ENCODE measurements around the gene DOCK10. TPM values are rescaled to one million over a fixed set of nuclear protein-coding genes. Genes with fewer than 3 reads are reported as not detected.

DOCK10 gene
- polyA plus RNA-seq, 1 experiment: 53.0 TPM

DNA sequence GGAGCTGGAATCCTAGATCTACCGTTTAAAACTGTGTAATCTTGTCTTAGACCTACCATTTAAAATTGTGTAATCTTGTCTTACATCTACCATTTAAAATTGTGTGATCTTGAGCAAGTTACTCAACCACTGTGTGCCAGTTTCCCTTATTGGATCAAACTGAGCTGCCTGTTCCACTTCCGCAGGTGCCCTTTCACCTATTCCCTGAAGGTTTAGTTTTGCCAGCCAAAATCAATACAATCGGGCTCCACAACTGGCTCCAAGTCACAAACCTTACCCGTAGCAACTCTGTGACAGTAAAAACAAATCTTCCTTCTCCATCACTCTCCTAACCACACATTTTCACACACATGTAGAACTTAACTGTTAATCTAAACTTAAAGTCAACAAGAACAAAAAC, 20.1 kb downstream of the DOCK10 start:
- ChIA-PET POLR2A (no interaction called here), CTCF (no interaction called here)
- no peaks in the 10 kb centered on the region for H3K9me3 ChIP-seq (ENCODE audit: control insufficient read depth, insufficient read depth, low read length)
- no peak overlapping the region for H3K4me3 ChIP-seq (ENCODE audit: low read depth, low read length)
- H3K27me3 ChIP-seq (ENCODE audit: control insufficient read depth, insufficient read depth, low read length): no peaks in the 10 kb centered on the region
- no peak overlapping the region for H3K27ac ChIP-seq (ENCODE audit: low read depth, low read length)
- DNase-seq (ENCODE audit: low read depth, low spot score): no peak
- no peak for TF ChIP-seq CTCF (IDR thresholded peaks at IDR 0.05; ENCODE audit: low read depth, low read length)

DNA sequence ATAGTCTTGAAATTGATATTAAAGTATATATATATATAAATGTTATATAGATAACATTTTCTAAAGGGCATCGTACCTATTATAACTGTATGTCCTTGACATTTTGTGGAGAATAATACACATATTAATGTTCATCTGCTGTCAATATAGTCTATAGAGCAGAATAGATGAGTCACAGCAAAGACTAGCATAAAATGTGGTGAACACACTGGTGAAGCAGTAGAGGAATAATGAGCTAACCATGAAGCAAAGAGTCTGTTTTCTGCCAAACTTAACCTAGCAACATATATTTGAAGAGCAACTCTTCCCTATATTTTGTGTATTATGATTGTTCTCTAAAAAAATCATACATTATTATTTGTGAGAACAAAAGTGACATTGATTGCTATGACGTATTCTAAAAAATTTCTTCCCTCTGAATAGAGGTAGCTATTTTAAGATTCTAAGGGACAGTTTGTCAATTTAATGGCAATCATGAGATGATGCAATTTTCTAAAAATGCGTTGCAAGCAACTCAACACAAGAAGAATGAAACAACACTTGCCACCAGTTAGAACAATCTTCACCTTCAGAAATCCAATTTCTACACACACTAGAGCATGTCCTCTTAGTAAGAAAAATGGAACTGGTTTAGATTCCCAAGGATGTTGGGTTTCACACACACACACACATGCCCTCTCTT, 22.0 kb downstream of the DOCK10 start:
- no peak overlapping the region for H3K27ac ChIP-seq (ENCODE audit: low read depth, low read length)
- CTCF ChIA-PET: interaction anchor here (2.6 kb wide), 1 partner anchor 18 kb away, joined by 10 read pairs; no protein-coding TSS in a partner anchor
- no peak for TF ChIP-seq CTCF (IDR thresholded peaks at IDR 0.05; ENCODE audit: low read depth, low read length)
- DNase-seq (ENCODE audit: low read depth, low spot score): no peak
- H3K4me3 ChIP-seq (ENCODE audit: low read depth, low read length): no peak overlapping the region
- POLR2A ChIA-PET: no interaction called here
- no peaks in the 10 kb centered on the region for H3K27me3 ChIP-seq (ENCODE audit: control insufficient read depth, insufficient read depth, low read length)
- no peaks in the 10 kb centered on the region for H3K9me3 ChIP-seq (ENCODE audit: control insufficient read depth, insufficient read depth, low read length)

DNA sequence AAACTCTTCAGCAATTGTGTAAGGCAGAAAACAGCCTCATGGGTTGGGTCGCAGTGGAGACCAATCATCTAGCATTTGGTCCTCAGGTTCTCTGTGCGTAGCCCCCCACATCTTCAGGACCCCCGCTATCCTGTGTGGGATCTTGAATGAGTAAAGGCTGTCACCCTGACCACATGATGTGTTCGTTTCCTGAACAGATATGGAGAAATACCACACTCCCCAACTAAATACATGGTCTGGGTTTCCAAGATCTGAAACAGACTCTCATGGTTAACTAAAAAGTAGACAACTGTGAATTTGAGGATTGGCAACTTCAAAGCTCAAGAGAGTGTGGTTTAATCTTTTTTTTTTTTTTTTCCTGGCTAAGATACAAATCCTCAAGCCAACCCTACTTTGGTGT, 23.2 kb downstream of the DOCK10 start:
- CTCF ChIA-PET: interaction anchor here (2.6 kb wide), 1 partner anchor 17 kb away, joined by 10 read pairs; no protein-coding TSS in a partner anchor
- Histone ChIP-seq H3K27me3 (ENCODE audit: control insufficient read depth, insufficient read depth, low read length) (no peaks in the 10 kb centered on the region), H3K9me3 (ENCODE audit: control insufficient read depth, insufficient read depth, low read length) (no peaks in the 10 kb centered on the region), H3K27ac (ENCODE audit: low read depth, low read length) (no peak overlapping the region), H3K4me3 (ENCODE audit: low read depth, low read length) (no peak overlapping the region)
- DNase-seq (ENCODE audit: low read depth, low spot score): no peak
- TF ChIP-seq CTCF (IDR thresholded peaks at IDR 0.05; ENCODE audit: low read depth, low read length): no peak
- POLR2A ChIA-PET: no interaction called here

DNA sequence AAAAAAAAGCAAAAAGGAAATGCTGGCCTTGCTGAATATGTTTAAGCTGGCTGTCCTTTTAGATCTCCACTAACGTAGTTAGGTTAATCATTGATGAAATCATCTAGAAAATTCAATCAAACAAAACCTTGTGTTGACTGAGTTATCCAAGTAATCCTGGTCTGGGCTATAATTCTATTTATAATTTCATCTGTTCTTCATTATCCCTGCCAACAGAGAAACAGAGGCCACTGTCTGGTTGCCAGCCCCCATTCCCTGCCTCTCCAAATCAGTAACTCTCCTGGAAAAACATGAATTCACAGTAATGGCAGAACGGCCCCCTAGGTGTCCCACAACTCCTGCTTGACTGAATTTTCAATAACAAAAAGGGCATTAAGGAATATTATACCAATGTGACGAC, 24.6 kb downstream of the DOCK10 start:
- no peak for DNase-seq (ENCODE audit: low read depth, low spot score)
- Histone ChIP-seq H3K27me3 (ENCODE audit: control insufficient read depth, insufficient read depth, low read length) (no peaks in the 10 kb centered on the region), H3K27ac (ENCODE audit: low read depth, low read length) (no peak overlapping the region), H3K4me3 (ENCODE audit: low read depth, low read length) (no peak overlapping the region), H3K9me3 (ENCODE audit: control insufficient read depth, insufficient read depth, low read length) (no peaks in the 10 kb centered on the region)
- POLR2A ChIA-PET: no interaction called here
- CTCF ChIA-PET: interaction anchor here (0.6 to 1.5 kb wide), 3 partner anchors 15 to 183 kb away, joined by 3 to 6 read pairs (median 5); no protein-coding TSS in a partner anchor
- TF ChIP-seq CTCF (IDR thresholded peaks at IDR 0.05; ENCODE audit: low read depth, low read length): no peak

- Histone ChIP-seq H3K27ac (ENCODE audit: low read depth, low read length) (no peak overlapping the region), H3K9me3 (ENCODE audit: control insufficient read depth, insufficient read depth, low read length) (no peaks in the 10 kb centered on the region), H3K4me3 (ENCODE audit: low read depth, low read length) (no peak overlapping the region), H3K27me3 (ENCODE audit: control insufficient read depth, insufficient read depth, low read length) (no peaks in the 10 kb centered on the region)
- ChIA-PET POLR2A (interaction anchor here (0.7 kb wide), 2 partner anchors 9 to 78 kb away, joined by 3 to 4 read pairs; no protein-coding TSS in a partner anchor), CTCF (interaction anchor here (0.6 to 1.5 kb wide), 4 partner anchors 15 to 241 kb away, joined by 3 to 6 read pairs (median 4); no protein-coding TSS in a partner anchor)
- no peak for TF ChIP-seq CTCF (IDR thresholded peaks at IDR 0.05; ENCODE audit: low read depth, low read length)
- DNase-seq (ENCODE audit: low read depth, low spot score): no peak
Measured at GRCh38 chr2:225017098-225017685, 25.1 kb downstream of the DOCK10 start.
